SK-N-SH (cell line): Measurements from ENCODE around the gene SOX18.

Experiments used
- CTCF ChIP-seq: fragments of 200-600 bp; sonication (generic); IDR thresholded peaks from 2 replicates; pipeline ENCODE4 v1.6.1; 2017; ENCODE audit warnings: antibody characterized with exemption, mild to moderate bottlenecking, moderate library complexity
- EP300 ChIP-seq, 2 experiments: IDR thresholded peaks; 2 replicates each; pipeline versions ENCODE4 v1.4.0 to v1.6.1; 2012; ENCODE audit warnings: borderline replicate concordance in 1 of 2, low read depth in 1 of 2, low read length in 1 of 2
- EZH2phosphoT487 ChIP-seq: fragments of 200-600 bp; sonication (generic); IDR thresholded peaks from 2 replicates; pipeline ENCODE4 v1.6.1; 2017; ENCODE audit warnings: low read depth, mixed run types, mild to moderate bottlenecking, antibody characterized with exemption, moderate library complexity, borderline replicate concordance
- GABPA ChIP-seq: IDR thresholded peaks from 2 replicates; pipeline ENCODE4 v1.4.0; 2012; ENCODE audit warnings: low read depth, mild to moderate bottlenecking
- JUND ChIP-seq: IDR thresholded peaks from 2 replicates; pipeline ENCODE4 v1.4.0; 2012
- MEF2A ChIP-seq: IDR thresholded peaks from 2 replicates; pipeline ENCODE4 v1.4.0; 2012; ENCODE audit warnings: low read depth, borderline replicate concordance
- POLR2AphosphoS5 ChIP-seq: IDR thresholded peaks from 2 replicates; pipeline ENCODE4 v1.6.1; 2012; ENCODE audit warnings: low read depth, low read length
- SIN3A ChIP-seq: IDR thresholded peaks from 2 replicates; pipeline ENCODE4 v1.6.1; 2012; ENCODE audit warnings: low read depth, mild to moderate bottlenecking, low read length, moderate library complexity, borderline replicate concordance
- USF2 ChIP-seq: fragments of 150-350 bp; IDR thresholded peaks from 2 replicates; pipeline ENCODE4 v1.6.1; 2017; ENCODE audit warnings: antibody characterized with exemption, low read length, low read depth, borderline replicate concordance

DNA sequence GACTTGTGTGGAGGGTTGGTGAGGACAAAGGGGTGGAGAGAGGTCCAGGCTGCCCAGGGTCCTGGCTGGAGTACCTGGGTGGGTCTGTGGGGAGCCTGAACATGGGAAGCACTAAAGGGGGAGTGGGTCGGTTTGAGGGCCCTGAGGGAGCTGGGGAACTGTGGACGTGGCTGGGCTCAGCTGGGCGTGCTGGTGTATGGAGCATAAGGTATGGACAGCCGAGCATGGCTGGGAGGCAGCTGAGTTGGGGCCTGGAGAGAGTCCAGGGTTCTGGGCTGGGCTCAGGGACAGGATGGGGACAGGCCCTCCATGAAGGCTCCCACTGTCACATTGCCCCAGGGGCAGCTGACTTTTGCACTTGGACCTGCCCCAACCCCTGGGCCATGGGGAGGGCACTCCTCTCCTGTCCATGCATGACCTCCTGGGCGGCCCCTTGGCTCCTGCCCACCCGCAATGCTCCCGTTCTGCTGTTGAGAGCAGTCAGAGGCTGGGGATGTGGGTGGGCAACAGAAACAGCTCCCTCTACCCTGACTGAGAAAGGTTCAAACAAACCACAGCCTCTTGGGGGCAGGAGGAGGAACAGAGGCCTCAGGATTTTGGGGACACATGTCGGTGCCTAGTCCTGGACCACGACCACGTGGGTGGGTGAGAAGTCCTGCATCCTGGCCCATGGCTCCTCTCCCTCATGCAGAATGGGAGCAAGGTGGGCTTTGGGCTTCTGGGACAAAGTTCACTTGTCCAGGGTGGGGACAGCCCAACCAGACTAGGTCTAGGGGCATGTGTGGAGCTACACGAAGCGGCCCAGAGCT is 9.0 kb downstream of the SOX18 start:
- TF ChIP-seq CTCF (no peak), EP300 (IDR thresholded peaks at IDR 0.05; ENCODE audit: borderline replicate concordance in 1 of 2, low read depth in 1 of 2, low read length in 1 of 2) (no peak), POLR2AphosphoS5 (no peak), MEF2A (no peak), SIN3A (no peak), GABPA (no peak), EZH2phosphoT487 (no peak), JUND (no peak), USF2 (no peak)
